K562 (cell line): Measurements from ENCODE around the gene DNASE1L2.

Source experiments
- CTCF ChIP-seq, 3 experiments: IDR thresholded peaks in 2 of 3; conservative IDR thresholded peaks in 1 of 3; 2 replicates each; pipeline ENCODE4 v1.5.1; 2011 to 2012; ENCODE audit warnings: low read length in 3 of 3, mild to moderate bottlenecking in 3 of 3, control low read depth in 2 of 3, improper control_type of control experiment in 1 of 3, inconsistent platforms in 1 of 3, low read depth in 1 of 3, mixed read lengths in 1 of 3, moderate library complexity in 1 of 3; ENCODE audit not compliant: insufficient read depth in 2 of 3
- E2F1 ChIP-seq: sonication (generic); formaldehyde crosslinking; IDR thresholded peaks from 2 replicates; pipeline ENCODE4 v1.8.1; 2023; ENCODE audit warnings: mild to moderate bottlenecking, missing genetic modification reagents, moderate library complexity
- FIP1L1 ChIP-seq: fragments of 200-400 bp; formaldehyde crosslinking; IDR thresholded peaks from 2 replicates; pipeline ENCODE4 v1.6.1; 2018; ENCODE audit warnings: mild to moderate bottlenecking, low read depth, low read length; ENCODE audit not compliant: poor library complexity, severe bottlenecking
- MCM2 ChIP-seq: fragments of 450-650 bp; IDR thresholded peaks from 2 replicates; pipeline ENCODE4 v1.6.1; 2017; ENCODE audit warnings: low read depth, mild to moderate bottlenecking
- POLR2A ChIP-seq: fragments of 450-650 bp; conservative IDR thresholded peaks from 2 replicates; pipeline ENCODE4 v1.6.1; 2016
- YY1 ChIP-seq, 3 experiments: IDR thresholded peaks; 2 replicates each; pipeline ENCODE4 v1.6.1; 2011; ENCODE audit warnings: low read length in 2 of 3, mild to moderate bottlenecking in 2 of 3, moderate library complexity in 2 of 3, borderline replicate concordance in 1 of 3, control low read depth in 1 of 3, low read depth in 1 of 3; ENCODE audit not compliant: insufficient read depth in 3 of 3, insufficient replicate concordance in 2 of 3, control insufficient read depth in 1 of 3, insufficient read length in 1 of 3; ENCODE audit errors: extremely low read depth in 1 of 3
- ZNF124 ChIP-seq: sonication (generic); formaldehyde crosslinking; IDR thresholded peaks from 2 replicates; pipeline ENCODE4 v1.8.1; 2022; ENCODE audit warnings: missing genetic modification reagents
- ZNF274 ChIP-seq: IDR thresholded peaks from 2 replicates; pipeline ENCODE4 v1.6.1; 2011; ENCODE audit warnings: low read depth, mild to moderate bottlenecking, low read length, moderate library complexity, borderline replicate concordance
- TF ChIP-seq, protein P1 (sequence below): fragments of 250-450 bp; sonication (Bioruptor Pico); IDR thresholded peaks from 2 replicates; pipeline ENCODE4 v1.5.0; 2020; ENCODE audit warnings: mild to moderate bottlenecking
- TF ChIP-seq, protein P2 (sequence below): sonication (generic); formaldehyde crosslinking; IDR thresholded peaks from 2 replicates; pipeline ENCODE4 v1.8.1; 2023; ENCODE audit warnings: mild to moderate bottlenecking, missing genetic modification reagents

DNA sequence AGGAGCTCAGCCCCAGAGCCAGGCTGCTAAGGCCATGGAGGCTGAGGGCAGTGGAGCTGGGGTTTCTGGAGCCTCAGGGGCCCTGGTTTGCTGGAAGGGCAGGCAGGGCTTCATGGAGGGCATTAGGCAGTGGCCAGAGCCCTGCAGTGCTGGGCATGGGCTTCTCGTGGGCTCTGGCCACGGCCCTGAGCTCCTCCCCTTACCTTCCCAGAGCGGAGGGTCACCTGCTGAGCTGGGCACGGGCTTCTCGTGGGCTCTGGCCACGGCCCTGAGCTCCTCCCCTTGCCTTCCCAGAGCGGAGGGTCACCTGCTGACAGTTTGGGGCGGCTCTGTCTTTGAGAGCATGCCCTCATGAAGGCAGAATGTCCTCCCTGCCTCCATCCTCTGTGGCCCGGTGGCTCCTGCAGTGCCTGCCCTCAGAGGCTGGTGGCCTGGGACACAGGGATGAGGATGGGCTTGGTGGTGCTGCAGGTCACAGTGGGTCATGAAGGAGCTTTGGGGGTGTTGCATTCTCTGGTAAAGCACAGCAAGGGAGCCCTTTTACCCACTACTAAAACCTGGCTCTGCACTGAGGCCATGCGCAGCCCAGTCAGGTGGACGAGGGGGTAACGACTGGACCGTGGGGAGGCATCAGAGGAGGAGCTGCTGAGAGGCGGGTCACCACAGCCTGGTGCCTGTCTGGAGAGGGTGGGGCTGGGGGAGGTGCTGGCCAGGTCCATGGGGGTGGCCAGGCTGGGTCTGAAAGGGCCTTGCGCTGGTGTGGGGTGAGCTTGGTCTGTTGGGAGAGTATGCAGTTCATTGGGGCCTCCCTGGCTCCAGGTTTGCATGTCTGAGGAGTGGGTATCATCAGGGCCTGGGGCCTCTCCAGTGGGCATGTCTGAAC lies 34.6 kb downstream of the DNASE1L2 start:
- TF ChIP-seq CTCF (IDR thresholded peaks at IDR 0.05 in 2 of 3, conservative IDR thresholded peaks at IDR 0.05 in 1 of 3; ENCODE audit: insufficient read depth in 2 of 3, low read depth in 1 of 3, low read length in 3 of 3) (no peak), FIP1L1 (no peak), MCM2 (no peak), ZNF274 (no peak), POLR2A (no peak), E2F1 (no peak), YY1 (IDR thresholded peaks at IDR 0.05; ENCODE audit: borderline replicate concordance in 1 of 3, control insufficient read depth in 1 of 3, extremely low read depth in 1 of 3, insufficient read depth in 3 of 3, insufficient read length in 1 of 3, insufficient replicate concordance in 2 of 3, low read depth in 1 of 3, low read length in 2 of 3) (no peak), ZNF124 (no peak)
- TF ChIP-seq, protein P1, sequence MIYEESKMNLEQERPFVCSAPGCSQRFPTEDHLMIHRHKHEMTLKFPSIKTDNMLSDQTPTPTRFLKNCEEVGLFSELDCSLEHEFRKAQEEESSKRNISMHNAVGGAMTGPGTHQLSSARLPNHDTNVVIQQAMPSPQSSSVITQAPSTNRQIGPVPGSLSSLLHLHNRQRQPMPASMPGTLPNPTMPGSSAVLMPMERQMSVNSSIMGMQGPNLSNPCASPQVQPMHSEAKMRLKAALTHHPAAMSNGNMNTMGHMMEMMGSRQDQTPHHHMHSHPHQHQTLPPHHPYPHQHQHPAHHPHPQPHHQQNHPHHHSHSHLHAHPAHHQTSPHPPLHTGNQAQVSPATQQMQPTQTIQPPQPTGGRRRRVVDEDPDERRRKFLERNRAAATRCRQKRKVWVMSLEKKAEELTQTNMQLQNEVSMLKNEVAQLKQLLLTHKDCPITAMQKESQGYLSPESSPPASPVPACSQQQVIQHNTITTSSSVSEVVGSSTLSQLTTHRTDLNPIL (CRISPR knock-in tag), result no peak
- TF ChIP-seq, protein P2, sequence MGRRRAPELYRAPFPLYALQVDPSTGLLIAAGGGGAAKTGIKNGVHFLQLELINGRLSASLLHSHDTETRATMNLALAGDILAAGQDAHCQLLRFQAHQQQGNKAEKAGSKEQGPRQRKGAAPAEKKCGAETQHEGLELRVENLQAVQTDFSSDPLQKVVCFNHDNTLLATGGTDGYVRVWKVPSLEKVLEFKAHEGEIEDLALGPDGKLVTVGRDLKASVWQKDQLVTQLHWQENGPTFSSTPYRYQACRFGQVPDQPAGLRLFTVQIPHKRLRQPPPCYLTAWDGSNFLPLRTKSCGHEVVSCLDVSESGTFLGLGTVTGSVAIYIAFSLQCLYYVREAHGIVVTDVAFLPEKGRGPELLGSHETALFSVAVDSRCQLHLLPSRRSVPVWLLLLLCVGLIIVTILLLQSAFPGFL, result no peak
